A549 treated with Mapracorat at 1 μM for 4 hours (cell line): ENCODE results near the gene HERC6. TPM values are rescaled to one million over a fixed set of nuclear protein-coding genes. Genes with fewer than 3 reads are reported as not detected.

Experiments used
- total RNA-seq: library from RNA; stranded (reverse); fragments of 200-300 nt; extraction: Qiagen RNA extraction; gene quantifications from 5 replicates; pipeline ENCODE4 v1.2.3, GENCODE V29; 2022

HERC6 gene
- total RNA-seq: 3.0 to 4.0 TPM (median 3.5 TPM) in 5 replicates

GRCh38 chr4:88378691-88379559 lies at the start of gene HERC6:
Gene HERC6 (plus strand): TSS chr4:88378852. CDS start chr4:88378922, 70 bp downstream.

GRCh38 chr4:88456670-88457306 lies 78.1 kb downstream of the HERC6 start, which contains the start of gene HERC5:
Gene HERC5 (plus strand): TSS chr4:88457119. CDS start chr4:88457270, 151 bp downstream.

Other genes with a start within 250 kb of the HERC6 start
- 17.1 to 18.0 TPM (median 17.4 TPM) in 5 replicates for gene ABCG2, start 220.2 kb upstream of the HERC6 start, total RNA-seq
- 0.44 to 0.83 TPM (median 0.67 TPM) in 5 replicates for gene PPM1K, start 94.3 kb upstream of the HERC6 start, total RNA-seq
- gene HERC5, start 78.3 kb downstream of the HERC6 start, total RNA-seq: 3.6 to 4.4 TPM (median 3.9 TPM) in 5 replicates
- 69.6 to 83.2 TPM (median 81.1 TPM) in 5 replicates for gene PYURF, start 144.9 kb downstream of the HERC6 start, total RNA-seq
- gene HERC3, start 213.6 kb downstream of the HERC6 start, total RNA-seq: 5.5 to 9.6 TPM (median 8.4 TPM) in 5 replicates